ENCODE results near the gene BMP7.
"Not testable (repeated sequence)": the region's sequence is repeated elsewhere in the genome, so short reads cannot be mapped to it uniquely, and the experiment has no call there.

The BMP7 gene

DNA sequence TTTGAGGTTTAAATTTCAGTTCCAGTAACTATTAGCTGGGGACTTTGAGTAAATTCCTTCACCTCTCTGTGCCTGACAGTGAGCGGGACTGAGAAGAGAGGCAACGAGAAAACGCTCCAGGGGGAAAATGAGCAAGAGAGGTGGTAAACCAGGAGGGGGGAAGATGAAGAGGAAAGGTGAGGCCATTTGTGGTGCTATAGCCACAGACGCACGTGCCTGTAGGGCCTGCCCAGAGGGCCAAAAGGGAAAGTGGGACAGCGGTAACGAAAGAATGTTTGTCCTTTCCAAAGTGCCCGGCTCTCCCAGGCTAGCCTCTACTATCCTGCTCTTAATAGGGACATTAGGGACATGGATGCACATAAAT lies 99.2 kb downstream of the BMP7 start:
- no peak for DNase-seq (ENCODE audit: low spot score)

DNA sequence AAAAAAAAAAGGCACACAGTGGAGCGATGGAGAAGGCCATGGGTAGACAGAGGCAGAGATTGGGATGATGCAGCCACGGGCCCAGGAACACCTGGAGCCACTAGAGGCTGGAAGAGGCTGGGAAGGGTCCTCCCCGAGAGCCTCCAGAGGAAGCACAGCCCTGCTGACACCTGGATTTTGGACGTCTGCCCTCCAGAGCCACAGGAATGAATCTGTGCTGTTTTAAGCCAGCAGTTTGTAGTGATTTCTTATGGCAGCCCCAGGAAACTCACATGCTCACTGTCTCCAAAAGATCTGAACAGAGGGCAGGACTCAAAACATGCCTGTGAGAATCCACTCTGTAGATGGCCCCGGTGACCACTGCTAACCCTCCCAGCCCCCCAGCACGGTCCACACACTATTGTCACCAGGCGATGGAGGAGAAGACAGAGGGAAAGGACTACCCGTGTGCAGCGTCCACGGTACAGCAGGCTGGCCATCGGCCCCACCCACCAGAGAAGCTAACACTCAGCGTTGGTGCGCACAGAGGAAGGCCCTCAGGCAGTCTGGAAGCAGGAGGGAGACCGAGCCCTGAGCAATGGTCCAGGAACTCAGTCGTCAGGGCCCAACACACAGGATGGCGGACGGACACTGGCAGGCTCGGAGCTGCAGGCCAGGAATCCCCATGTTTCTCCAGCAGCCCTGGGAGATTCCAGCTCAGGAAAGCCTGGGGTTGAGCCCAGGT lies 99.7 kb downstream of the BMP7 start:
- DNase-seq (ENCODE audit: low spot score), result no peak

DNA sequence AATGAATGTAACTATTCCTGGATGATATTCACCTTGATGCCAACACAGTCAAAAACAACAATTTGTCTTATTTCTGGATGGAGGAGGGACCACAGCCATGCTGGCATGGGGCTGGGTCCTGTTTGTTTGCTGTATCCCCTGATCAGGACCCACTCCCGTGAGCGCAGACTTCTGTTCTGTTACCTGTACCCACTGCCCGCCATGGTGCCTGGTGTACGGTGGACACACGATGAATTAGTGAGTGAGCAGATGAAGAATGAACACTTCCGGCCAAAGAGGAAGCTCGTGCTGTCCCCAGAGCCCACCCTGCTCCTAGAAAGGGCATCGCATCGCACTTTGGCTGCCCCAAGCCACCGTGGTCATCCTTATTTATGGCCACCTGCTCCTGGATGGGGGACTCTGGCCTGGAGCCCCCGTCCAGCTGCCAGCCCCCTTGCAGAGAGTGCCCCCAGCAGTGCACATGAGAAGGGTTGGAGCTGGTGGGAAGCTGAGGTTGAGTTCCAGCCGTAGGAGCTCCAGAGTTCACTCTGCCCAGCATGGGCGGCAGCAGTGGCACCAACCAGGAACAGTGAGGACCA lies 100.9 kb downstream of the BMP7 start:
- DNase-seq (ENCODE audit: low spot score), result no peak

DNA sequence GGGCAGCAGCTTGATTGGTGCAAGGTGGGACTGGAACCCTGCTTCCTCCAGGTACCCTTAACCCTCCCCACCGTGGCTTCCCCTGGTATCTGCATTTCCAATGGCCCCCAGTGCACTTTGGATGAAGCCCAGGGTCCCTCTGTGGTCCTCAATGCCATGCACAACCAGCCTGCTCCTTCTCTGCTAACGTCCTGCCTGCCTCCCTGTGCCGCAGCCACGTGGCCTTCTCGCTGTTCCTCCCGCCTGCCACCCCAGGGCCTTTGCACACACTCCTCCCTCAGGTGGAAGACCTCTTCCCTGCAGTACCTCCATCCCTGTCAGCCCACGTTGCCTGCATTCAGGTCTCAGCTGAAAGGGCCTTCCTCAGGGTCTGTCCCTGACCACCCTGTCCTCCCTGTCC lies 101.6 kb downstream of the BMP7 start:
- no peak for DNase-seq (ENCODE audit: low spot score)

DNA sequence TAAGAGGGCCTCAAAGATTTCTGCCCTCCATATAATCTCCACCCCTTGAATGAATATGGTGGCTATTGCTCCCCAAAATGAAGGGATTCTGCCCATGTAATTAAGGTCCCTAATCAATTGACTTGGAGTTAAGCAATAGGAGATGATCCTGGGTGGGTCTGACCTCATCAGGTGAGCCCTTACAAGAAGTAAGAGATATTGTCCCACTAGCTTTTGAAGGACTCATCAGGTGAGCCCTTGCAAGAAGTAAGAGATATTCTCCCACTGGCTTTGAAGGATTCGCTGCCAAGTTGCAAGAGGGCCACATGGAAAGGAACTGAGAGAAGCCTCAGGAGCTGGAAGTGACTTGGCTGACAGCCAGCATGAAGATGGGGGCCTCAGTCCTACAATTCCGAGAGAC lies 103.4 kb downstream of the BMP7 start:
- DNase-seq (ENCODE audit: low spot score), result no peak

DNA sequence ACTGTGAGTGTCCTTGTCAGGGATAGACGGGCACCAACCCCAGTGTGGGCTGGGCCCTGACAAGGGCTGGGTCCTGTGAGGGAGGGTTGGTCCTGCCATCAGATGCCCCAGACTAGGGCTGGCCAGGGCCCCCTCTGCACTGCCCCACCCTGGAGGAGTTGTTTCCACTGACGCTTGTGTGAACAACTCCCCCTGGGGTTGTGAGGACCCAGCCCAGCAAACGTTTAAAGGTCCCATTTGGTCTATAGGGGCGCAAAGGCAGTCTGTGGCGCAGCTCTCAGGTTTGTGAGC lies 104.1 kb downstream of the BMP7 start:
- DNase-seq (ENCODE audit: low spot score), result no peak

DNA sequence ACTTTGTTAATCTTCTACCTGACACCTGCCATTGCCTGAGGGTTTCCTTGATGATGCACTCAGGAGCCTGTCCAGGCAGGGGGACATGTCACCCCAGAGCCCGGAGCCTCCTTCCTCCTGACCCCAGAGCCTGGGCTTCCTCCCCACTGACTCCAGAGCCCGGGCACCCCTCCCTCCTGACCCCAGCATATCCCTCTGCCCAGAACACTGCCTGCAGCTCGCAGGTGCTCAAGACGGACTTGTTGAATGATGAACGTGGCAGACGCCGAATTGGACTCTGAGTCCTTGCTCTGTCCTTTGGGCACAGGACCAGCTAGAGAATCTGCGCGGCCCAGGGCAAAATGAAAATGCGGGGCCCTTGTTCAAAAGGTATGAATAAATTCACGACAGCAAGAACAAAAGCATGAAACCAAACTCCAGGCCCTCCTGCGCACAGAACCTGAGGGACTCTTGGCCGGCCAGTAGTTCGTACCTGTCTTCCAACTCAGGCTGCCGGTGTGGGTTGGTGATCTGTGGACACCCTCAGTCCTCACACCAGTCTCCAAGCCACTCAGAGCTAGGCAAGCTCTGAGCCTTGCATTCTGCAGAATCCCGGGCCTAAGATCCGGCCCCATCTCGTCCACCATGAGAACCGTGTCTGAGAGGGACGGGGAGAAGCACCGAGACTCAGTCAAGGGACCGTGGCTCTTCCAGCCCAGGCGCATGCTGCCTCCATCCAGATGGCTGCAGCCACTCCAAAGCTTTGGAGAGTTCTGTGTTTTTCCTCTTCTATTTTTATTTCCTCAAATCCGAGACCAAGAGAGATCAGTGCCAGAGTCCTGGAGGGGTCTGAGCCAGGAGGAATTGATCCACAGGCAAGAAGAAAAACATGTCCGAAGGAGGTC lies 104.7 kb downstream of the BMP7 start:
- DNase-seq (ENCODE audit: low spot score), result no peak

DNA sequence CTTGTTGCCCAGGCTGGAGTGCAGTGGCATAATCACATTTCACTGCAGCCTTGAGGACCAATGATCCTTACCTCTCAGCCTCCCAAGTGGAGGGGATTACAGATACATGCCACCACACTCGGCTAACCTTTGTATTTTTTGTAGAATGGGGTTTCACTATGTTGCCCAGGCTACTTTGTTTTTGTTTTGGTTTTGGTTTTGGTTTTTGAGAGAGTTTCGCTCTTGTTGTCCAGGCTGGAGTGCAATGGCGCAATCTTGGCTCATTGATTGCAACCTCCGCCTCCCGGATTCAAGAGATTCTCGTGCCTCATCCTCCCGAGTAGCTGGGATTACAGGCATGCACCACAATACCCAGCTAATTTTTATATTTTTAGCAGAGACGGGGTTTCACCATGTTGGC lies 105.5 kb downstream of the BMP7 start:
- DNase-seq (ENCODE audit: low spot score), result no peak

DNA sequence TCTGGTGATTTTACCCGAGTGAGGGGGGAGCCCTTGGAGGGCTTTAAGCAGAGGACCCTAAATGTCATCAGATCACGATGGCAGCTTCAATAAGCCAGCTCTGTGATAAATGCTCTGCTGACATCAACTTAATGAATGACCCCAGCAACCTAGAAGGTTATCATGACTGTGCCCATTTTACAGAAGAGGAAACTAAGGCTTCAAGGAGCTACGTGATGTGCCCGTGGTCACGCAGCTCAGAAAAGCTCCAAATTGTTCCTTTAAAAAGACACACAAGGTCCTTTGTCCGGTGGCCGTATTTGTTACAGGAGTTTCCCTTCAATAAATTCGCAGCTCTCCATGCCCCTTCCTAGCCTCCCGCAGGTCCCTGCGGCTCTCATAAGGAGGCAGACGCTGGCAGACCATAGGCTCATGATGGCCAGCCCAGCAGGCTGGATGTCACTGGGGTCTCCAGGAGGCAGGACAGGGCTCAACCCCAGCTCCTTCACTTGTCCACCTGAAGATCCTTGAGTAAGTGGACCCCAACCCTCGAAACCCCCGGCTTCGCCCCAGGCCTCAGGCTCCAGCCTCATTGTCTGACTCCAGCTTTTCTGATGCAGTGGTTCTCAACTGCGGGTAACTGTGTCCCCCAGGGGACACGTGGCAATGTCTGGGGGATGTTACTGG lies 106.4 kb downstream of the BMP7 start:
- no peak for DNase-seq (ENCODE audit: low spot score)

DNA sequence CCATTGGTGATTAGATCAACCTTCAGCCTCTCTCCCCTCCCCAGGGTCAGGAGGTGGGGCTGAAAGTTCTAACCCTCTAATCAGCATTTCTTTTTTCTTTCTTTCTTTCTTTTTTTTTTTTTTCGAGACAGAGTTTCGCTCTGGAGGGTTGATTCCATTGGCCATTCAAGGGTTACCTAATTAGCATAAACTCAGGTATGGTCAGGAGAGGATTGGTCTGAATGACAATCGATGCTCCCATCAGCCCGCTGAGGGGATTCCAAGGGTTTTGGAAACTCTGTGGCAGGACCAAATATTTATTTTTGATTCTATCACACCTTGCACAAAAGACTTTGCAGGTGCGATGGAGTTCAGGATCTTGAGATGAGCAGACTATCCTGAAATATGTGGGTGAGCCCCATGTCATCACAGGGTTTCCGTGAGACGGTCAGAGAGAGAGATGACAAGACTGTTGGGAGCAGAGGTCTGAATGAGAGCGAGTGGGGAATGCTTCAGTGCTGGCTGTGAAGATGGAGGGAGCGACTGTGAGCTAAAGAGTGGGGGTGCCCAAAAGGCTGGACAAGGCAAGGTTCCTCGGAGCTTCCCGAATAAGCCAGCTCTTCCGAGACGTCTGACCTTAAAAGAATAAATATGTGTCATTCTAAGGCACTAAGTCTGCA lies 107.1 kb downstream of the BMP7 start:
- DNase-seq (ENCODE audit: low spot score), result no peak

DNA sequence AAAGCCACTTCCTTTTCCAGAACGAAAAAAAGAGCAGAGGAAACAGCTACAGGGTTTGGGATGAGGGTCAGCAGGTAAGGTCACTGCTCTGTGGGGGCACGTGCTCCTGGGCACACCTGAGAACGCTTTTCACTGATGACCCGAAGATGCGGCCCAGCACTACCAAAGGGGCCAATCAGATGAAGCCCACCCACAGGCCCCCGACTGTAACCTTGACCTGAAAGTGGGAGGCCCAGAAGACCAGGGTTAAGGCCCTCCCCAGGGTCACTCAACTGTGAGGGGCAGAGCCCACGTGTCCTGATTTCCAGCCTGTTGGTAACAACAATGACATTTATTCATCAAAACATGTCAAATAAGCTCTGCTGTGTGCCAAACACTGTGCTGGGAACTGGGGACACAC lies 108.0 kb downstream of the BMP7 start:
- DNase-seq (ENCODE audit: low spot score), result no peak

DNA sequence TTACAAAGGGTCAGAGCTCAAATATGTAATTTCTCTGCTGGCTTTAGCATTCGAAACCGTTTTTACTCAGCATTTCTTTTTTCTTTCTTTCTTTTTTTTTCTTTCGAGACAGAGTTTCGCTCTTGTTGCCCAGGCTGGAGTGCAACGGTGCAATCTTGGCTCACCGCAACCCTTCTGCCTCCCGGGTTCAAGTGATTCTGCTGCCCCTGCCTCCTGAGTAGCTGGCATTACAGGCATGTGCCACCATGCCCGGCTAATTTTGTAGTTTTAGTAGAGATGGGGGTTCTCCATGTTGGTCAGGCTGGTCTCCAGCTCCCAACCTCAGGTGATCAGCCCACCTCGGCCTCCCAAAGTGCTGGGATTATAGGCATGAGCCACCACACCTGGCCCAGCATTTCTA lies 108.7 kb downstream of the BMP7 start:
- DNase-seq (ENCODE audit: low spot score), result not testable (repeated sequence)

DNA sequence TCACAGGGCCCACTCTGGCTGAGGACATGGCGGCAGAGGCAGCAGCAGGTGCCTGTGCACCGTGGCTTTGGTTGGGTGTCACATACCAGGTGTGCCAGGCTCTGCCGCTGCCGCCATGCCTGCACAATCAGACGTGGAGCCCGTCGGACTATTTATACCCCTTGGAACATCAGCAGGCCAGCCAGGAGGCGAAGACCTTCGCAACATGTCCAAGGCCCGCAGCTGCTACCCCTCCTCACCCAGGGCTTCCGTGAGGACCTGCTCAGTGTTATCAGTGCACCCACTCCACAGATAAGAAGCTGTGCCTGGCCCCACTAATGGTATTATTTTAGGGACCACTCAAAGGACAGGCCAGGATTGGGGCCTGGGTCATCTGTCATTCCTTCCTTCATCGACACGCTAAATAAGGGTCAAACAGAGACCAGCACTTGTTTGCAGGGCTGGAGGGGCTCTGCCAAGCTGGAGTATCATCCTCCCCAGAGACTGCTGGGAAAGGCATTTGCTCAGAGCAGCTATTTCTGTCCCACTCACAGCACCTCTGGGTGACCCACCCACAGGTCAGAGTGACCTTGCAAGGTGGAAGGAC lies 109.2 kb downstream of the BMP7 start:
- no peak for DNase-seq (ENCODE audit: low spot score)

DNA sequence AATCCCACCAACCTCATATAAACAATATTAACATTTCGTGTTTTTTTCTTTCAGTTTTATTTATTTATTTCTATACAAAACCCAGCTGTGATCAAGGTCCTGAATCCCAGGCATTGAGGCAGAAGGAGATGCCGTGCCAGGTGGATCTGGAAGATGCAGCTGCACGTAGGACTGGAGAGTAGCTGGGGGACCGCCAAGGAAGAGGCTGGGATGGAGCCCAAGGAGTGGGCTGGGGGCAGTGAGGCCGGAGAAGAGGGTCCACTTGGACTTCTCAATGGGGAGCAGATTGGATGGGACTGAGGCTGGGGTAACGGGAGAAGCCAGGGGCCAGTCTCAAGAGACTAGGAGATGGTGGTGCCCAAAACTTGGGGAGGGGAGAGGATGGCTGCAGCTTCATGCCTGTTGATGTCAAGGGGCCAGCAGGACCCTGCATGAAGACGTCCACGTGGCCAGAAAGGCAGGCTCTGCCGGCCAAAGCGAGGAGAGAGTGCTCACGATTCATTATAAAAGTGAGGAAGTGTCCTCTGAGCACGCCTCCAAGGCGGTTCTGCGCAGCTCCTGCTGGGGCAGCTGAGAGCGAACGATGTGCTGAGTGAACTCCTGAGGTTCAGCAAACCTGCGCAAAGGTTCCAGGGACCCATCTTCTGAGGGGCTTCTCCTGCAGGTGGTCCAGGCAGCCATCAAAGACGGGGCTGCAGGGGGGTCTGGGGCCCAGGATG lies 110.3 kb downstream of the BMP7 start:
- DNase-seq (ENCODE audit: low spot score), result no peak

DNA sequence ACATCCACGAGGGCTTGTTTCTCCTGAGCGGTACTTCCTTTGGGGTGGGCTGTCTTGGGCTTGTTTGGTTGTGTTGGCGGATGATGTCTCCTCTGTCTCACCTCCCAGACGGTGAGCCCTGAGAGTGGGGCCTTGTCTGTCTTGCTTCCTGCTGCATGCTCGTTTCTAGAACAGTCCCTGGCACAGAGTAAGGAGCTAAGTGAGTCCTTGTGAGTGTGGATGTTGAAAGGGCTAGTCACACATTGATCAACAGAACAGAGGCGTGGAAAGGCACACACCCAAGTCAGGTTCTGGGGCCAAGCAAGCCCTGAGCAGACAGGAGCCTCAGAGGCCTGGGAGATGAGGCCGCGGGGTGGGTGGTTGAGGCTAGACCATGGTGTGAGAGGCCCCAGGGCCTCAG lies 111.0 kb downstream of the BMP7 start:
- DNase-seq (ENCODE audit: low spot score), result no peak

DNA sequence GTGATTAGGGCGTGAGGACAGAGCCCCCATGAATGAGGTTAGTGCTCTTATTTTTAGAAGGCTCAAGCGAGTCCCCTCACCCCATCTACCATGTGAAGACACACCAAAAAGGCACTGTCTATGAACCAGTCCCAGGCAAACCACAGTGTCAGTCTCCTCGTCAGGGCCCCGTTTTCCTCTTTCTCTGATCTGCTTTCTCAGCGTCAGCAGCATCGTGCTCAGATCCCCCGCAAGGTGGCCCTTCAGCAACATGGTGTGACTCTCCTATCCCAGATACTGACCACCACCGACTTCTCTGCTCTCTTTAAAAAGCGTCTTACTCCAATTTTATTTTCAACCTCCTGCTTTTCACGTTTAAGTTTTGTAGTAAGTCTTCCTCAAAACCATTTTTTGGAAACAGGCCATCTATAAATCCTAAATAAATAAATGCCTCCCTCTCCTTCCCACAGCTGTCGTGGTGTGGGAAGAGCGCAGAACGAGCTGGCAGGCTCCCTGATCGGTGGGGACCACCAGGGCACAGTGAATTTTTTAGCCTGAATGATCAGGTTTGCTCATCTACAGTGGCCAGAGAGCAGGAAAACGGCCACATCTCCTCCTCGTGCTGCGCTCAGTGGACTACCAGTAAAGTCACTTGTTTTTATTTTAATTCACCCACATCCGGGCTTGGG lies 113.1 kb downstream of the BMP7 start:
- no peak for DNase-seq (ENCODE audit: low spot score)

DNA sequence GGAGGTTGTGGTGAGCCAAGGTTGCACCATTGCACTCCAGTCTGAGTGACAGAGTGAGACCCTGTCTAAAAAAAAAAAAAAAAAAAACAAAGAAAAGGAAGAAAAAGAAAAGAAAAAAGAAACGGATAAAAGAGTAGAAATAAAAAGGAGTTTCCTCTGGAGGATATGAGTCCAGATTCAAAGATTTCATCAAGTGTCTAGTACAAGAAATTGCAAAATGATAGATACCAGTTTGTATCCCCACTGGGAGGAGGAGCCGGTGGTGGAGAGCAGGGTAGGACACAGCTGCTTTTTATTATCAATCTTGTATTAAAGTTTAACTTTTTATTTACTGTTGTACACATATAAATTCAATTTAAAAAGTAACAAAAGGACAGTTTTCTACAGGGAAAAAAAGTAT lies 113.9 kb downstream of the BMP7 start:
- DNase-seq (ENCODE audit: low spot score), result no peak

DNA sequence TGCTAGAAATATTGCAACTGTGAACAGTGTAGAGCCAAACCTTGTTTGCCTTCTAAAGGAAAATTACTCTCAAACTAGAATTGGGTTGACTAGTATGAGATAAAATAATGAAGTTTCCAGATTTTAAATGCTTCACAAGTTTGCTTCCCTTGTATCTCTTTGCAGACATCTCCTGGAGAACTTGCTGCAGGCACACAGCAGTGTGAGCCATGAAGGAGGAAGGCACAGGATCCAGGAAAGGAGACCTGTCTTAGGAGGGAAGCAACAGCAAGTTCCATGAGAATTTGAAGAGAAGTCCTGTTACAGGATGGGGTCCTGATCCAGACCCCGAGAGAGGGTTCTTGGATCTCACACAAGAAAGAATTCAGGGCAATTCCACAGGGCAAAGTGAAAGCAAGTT lies 115.9 kb downstream of the BMP7 start:
- DNase-seq (ENCODE audit: low spot score), result no peak

DNA sequence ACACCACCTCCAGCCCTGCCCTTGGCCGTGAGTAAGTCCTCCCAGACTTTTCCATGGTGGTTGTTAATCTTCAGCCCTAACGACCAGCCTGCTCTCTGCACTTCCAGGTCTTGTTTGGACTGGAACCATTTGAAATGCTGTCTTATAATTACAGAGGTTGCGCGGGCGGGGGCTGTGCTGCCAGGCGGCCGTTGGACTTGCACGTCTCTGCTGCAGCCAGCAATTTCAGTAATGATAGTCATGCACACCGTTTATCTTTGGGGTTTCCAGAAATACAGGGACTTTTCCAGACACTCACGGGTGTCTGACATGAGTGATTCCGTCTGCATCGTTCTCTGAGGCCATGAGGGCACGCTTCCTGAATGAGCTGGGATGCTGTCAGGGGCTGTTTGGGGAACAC lies 118.2 kb downstream of the BMP7 start:
- DNase-seq (ENCODE audit: low spot score), result no peak

DNA sequence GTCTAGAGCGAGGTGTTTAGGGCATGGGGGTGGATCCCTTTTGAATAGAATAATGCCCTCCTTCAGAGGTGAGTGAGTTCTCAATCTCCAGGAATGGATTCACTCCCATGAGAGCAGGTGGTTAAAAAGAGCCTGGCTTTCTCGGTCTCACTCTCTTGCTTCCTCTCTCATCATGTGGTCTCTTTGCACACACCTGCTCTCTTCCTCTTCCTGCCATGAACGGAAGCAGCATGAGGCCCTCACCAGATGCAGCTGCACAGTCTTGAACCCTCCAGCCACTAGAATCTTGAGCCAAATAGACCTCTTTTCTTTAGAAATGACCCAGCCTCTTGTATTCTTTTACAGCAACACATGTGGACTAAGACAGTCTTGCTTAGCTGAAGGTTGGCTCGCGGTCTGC lies 119.3 kb downstream of the BMP7 start:
- no peak for DNase-seq (ENCODE audit: low spot score)

DNA sequence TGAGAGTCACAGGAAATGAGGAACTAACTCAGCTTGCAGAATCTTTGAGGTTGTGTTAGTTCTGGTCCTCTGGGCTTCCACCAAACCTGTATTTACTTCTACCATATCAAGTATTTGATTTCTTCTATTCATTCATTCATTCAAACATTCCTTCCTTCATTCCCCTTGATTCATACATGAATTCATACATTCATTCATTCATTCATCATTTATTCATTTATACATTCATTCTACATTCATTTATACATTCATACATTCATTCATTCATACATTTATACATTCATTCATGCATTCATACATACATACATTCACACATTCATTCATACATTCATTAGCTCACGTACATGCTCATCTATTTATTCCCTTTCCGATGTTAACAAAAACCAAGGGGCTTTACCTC lies 120.3 kb downstream of the BMP7 start:
- no peak for DNase-seq (ENCODE audit: low spot score)
